Transverse colon (tissue), 4 donors: ENCODE measurements around the gene KRTAP5-1. TPM values are rescaled to one million over a fixed set of nuclear protein-coding genes. Genes with fewer than 3 reads are reported as not detected.
A peak's percentile ranks its signal among the peaks of the same experiment; 100 is the strongest.

Source experiments
- DNase-seq: peaks from one replicate; pipeline ENCODE4 v3.0.0-alpha.2; 2019
- H3K27ac ChIP-seq, 4 donors: fragments of 200-600 bp; sonication (generic); 2 replicates each; pipeline ENCODE4 v1.5.1; 2016 to 2018; ENCODE audit warnings: inconsistent platforms in 4 of 4
- H3K27me3 ChIP-seq: fragments of 200-600 bp; sonication (generic); 2 replicates; pipeline ENCODE4 v1.5.1; 2017; ENCODE audit warnings: inconsistent platforms
- H3K36me3 ChIP-seq, 4 donors: fragments of 200-600 bp; sonication (generic); 2 replicates each; pipeline ENCODE4 v1.5.1; 2017 to 2019; ENCODE audit warnings: inconsistent platforms in 4 of 4
- H3K4me1 ChIP-seq, 4 donors: fragments of 200-600 bp; sonication (generic); 2 replicates each; pipeline ENCODE4 v1.5.1; 2017 to 2020; ENCODE audit warnings: inconsistent platforms in 4 of 4
- H3K4me3 ChIP-seq, 4 donors: fragments of 200-600 bp; sonication (generic); 1 replicate in 1 of 4; 2 replicates in 3 of 4; pipeline versions ENCODE4 v1.5.1 to v1.6.1; 2017 to 2019; ENCODE audit warnings: inconsistent platforms in 4 of 4
- H3K9me3 ChIP-seq, 2 donors: fragments of 200-600 bp; sonication (generic); 2 replicates each; pipeline ENCODE4 v1.5.1; 2017 to 2019; ENCODE audit warnings: inconsistent platforms in 2 of 2
- CTCF ChIP-seq, 5 experiments: fragments of 200-600 bp in 3 of 5; fragments of 450-650 bp in 2 of 5; sonication (generic) in 3 of 5; IDR thresholded peaks; 1 replicate in 2 of 5; 2 replicates in 3 of 5; pipeline ENCODE4 v1.5.1; 2016 to 2017; ENCODE audit warnings: antibody characterized with exemption in 5 of 5, inconsistent platforms in 3 of 5, mild to moderate bottlenecking in 2 of 5, moderate library complexity in 1 of 5
- EP300 ChIP-seq: sonication (generic); formaldehyde crosslinking; IDR thresholded peaks from one replicate; pipeline ENCODE4 v1.6.1; 2017; ENCODE audit warnings: antibody characterized with exemption, low read depth
- POLR2A ChIP-seq: fragments of 450-650 bp; IDR thresholded peaks from one replicate; pipeline ENCODE4 v1.6.1; 2016; ENCODE audit warnings: antibody characterized with exemption, mild to moderate bottlenecking, moderate library complexity
- POLR2AphosphoS5 ChIP-seq, 3 donors: sonication (generic); formaldehyde crosslinking; IDR thresholded peaks; one replicate each; pipeline ENCODE4 v1.6.1; 2016; ENCODE audit warnings: antibody characterized with exemption in 3 of 3
- WGBS, 2 donors: methylation state at CpG; one replicate each; pipeline ENCODE4 v1.1.5; 2018; ENCODE audit warnings: low coverage in 1 of 2; 5-methylcytosine and 5-hydroxymethylcytosine counted together
- in situ Hi-C, 4 donors: fragments of 200-750 bp; cut with MboI; loops; one replicate each; pipeline versions ENCODE4 v1.15.0 to v1.15.1; 2017; ENCODE audit warnings: low sequenced_read_pairs in 3 of 4, low pct_ligation_motif_present in 1 of 4, low pct_unique_long_range_greater_than_20kb in 1 of 4
- intact Hi-C: fragments of 100-400 bp; cut with DNase I; formaldehyde crosslinking; loops from one replicate; pipeline ENCODE4 v1.15.1; 2023; ENCODE audit warnings: low total_unique reads
- total RNA-seq, 4 donors: library from RNA; depleted of rRNA; stranded (reverse); fragments of >200 nt; gene quantifications; one replicate each; pipeline ENCODE4 v1.1.0, GENCODE V29; 2016

KRTAP5-1 gene
- total RNA-seq, 4 donors from 2014 or later = not detected

- intact Hi-C loops (loop anchor here (10.0 kb wide), 1 partner anchor 823 kb away; no protein-coding TSS in a partner anchor), in situ Hi-C loops (no loop called here)
- Histone ChIP-seq H3K4me1 (peaks cover 31 to 54% (median 43%) of the 10 kb centered on the region in 4 donors), H3K27me3 (no peaks in the 10 kb centered on the region), H3K4me3 (no peak overlapping the region), H3K36me3 (peaks cover 0 to 6% (median 0%) of the 10 kb centered on the region in 4 donors), H3K9me3 (no peaks in the 10 kb centered on the region), H3K27ac (no peak overlapping the region)
- TF ChIP-seq EP300 = no peak
- TF ChIP-seq POLR2A = no peak
- no peak for TF ChIP-seq POLR2AphosphoS5 (IDR thresholded peaks at IDR 0.05)
- no peak for TF ChIP-seq CTCF (IDR thresholded peaks at IDR 0.05)
- WGBS, 2 donors = 52% methylated on average over 5 of the region's 5 CpGs; no CpG with 5 or more reads in 1 of the 2 donors
- no peak for DNase-seq
Observed at GRCh38 chr11:1561955-1562354, 23.1 kb downstream of the KRTAP5-1 start.

GRCh38 chr11:1561266-1561665, 23.8 kb downstream of the KRTAP5-1 start:
- Histone ChIP-seq H3K4me3 (no peak overlapping the region), H3K27ac (peak overlapping the region in 2 of 4 donors; percentile 90 to 91), H3K4me1 (peaks cover 31 to 47% (median 43%) of the 10 kb centered on the region in 4 donors), H3K36me3 (peaks cover 0 to 6% (median 0%) of the 10 kb centered on the region in 4 donors), H3K9me3 (no peaks in the 10 kb centered on the region), H3K27me3 (no peaks in the 10 kb centered on the region)
- intact Hi-C loops = loop anchor here (10.0 kb wide), 1 partner anchor 824 kb away; no protein-coding TSS in a partner anchor
- TF ChIP-seq CTCF (IDR thresholded peaks at IDR 0.05) = no peak
- TF ChIP-seq EP300 = no peak
- TF ChIP-seq POLR2A = no peak
- TF ChIP-seq POLR2AphosphoS5 (IDR thresholded peaks at IDR 0.05) = no peak
- WGBS, 2 donors = 91% methylated on average over 17 of the region's 17 CpGs; no CpG with 5 or more reads in 1 of the 2 donors
- DNase-seq = peak; percentile 8
- in situ Hi-C loops = no loop called here

- H3K4me1 ChIP-seq = peaks cover 31 to 47% (median 43%) of the 10 kb centered on the region in 4 donors
- DNase-seq = no peak
- peaks cover 0 to 6% (median 0%) of the 10 kb centered on the region in 4 donors for H3K36me3 ChIP-seq
- 82% methylated on average over 8 of the region's 8 CpGs; no CpG with 5 or more reads in 1 of the 2 donors for WGBS, 2 donors
- TF ChIP-seq POLR2AphosphoS5 (IDR thresholded peaks at IDR 0.05) = no peak
- no peak for TF ChIP-seq POLR2A
- TF ChIP-seq EP300 = no peak
- TF ChIP-seq CTCF (IDR thresholded peaks at IDR 0.05) = no peak
- intact Hi-C loops (loop anchor here (10.0 kb wide), 1 partner anchor 824 kb away; no protein-coding TSS in a partner anchor), in situ Hi-C loops (no loop called here)
- H3K27ac ChIP-seq = peak overlapping the region; percentile 84 to 98 (median 90)
- H3K9me3 ChIP-seq = no peaks in the 10 kb centered on the region
- H3K4me3 ChIP-seq = no peak overlapping the region
- H3K27me3 ChIP-seq = no peaks in the 10 kb centered on the region
Observed at GRCh38 chr11:1560649-1561251, 24.3 kb downstream of the KRTAP5-1 start.

- no peaks in the 10 kb centered on the region for H3K9me3 ChIP-seq
- TF ChIP-seq POLR2AphosphoS5 (IDR thresholded peaks at IDR 0.05) (no peak), EP300 (no peak), POLR2A (no peak), CTCF (IDR thresholded peaks at IDR 0.05) (no peak)
- WGBS, 2 donors = 83% methylated on average over 15 of the region's 15 CpGs; no CpG with 5 or more reads in 1 of the 2 donors
- peak overlapping the region; percentile 84 to 98 (median 90) for H3K27ac ChIP-seq
- H3K4me1 ChIP-seq = peaks cover 33 to 49% (median 41%) of the 10 kb centered on the region in 4 donors
- intact Hi-C loops (loop anchor here (10.0 kb wide), 1 partner anchor 825 kb away; no protein-coding TSS in a partner anchor), in situ Hi-C loops (no loop called here)
- peaks cover 0 to 6% (median 0%) of the 10 kb centered on the region in 4 donors for H3K36me3 ChIP-seq
- H3K27me3 ChIP-seq = no peaks in the 10 kb centered on the region
- H3K4me3 ChIP-seq = no peak overlapping the region
- no peak for DNase-seq
Observed at GRCh38 chr11:1560002-1560648, 25.0 kb downstream of the KRTAP5-1 start.
